ENCODE measurements around the gene RAPGEF3.

The RAPGEF3 gene

DNA sequence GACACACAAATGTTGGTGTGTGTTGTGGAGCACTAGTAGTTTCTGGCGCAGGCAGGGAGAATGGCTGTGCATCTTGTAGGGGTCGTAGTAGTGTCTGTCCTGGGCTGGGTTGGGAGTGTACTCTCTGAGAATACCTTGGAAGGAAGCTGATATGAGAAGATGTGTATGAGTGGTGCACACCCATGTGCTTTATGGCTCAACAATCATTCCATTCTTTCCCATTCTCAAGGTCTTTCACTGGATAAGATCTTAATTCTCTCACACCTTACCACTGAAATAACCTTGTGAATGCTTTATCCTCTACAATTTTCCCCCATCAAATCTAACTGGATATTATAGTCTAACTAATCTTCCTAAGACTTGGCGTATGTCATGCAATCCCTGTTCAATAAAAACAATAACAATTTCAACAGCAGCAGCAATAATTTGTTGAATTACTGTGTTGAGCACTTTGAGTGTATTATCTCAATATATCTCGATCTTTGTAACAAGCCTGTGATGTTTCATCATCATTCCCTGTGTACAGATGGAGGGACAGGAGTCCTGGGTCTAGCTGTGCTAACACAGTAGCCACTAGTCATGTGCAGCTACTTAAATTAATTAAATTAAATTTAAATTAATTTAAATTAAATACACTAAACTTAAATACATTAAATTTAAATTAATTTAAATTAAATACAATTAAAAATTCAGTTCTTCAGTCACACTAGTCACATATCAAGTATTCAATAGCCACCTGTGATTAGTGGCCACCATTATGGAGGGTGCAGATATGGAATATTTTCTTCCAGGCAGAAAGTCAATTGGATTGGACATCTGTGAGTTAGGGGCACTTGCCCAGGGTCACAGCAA, 10.8 kb upstream of the RAPGEF3 start:
- DNase-seq (ENCODE audit: low read depth): no peak
- no peak overlapping the region for H3K4me3 ChIP-seq (ENCODE audit: low read depth, low read length)
- TF ChIP-seq, protein P1, sequence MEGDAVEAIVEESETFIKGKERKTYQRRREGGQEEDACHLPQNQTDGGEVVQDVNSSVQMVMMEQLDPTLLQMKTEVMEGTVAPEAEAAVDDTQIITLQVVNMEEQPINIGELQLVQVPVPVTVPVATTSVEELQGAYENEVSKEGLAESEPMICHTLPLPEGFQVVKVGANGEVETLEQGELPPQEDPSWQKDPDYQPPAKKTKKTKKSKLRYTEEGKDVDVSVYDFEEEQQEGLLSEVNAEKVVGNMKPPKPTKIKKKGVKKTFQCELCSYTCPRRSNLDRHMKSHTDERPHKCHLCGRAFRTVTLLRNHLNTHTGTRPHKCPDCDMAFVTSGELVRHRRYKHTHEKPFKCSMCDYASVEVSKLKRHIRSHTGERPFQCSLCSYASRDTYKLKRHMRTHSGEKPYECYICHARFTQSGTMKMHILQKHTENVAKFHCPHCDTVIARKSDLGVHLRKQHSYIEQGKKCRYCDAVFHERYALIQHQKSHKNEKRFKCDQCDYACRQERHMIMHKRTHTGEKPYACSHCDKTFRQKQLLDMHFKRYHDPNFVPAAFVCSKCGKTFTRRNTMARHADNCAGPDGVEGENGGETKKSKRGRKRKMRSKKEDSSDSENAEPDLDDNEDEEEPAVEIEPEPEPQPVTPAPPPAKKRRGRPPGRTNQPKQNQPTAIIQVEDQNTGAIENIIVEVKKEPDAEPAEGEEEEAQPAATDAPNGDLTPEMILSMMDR (IDR thresholded peaks at IDR 0.05; ENCODE audit: low read depth, low read length, missing control alignments): no peak
- in situ Hi-C loops (cut with HindIII; ENCODE audit: low sequenced_read_pairs): loop anchor here (10.0 kb wide), 1 partner anchor 55 kb away; no protein-coding TSS in a partner anchor

DNA sequence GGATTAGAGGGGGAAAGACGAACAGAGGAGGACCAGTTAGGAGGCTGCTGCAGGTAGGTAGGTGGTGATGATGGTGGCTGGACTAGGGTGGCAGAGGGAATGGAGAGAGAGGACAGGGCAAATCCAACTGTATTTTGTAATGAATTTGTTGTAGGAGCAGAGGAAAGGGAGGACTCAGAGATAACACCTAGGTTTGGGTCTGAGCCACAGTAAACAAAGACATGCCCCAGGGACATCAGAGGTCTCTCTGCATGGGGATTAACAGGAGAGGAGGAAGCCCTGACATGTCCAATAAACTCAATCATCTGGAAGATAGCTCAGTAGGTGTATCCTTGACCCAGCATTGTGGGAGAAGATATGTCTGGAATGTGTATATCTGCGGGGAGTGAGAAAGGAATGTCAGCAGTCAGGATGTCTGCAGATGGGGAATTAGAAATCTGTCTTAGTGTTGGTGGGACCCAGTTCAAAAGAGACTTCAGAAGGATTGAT, 9.7 kb upstream of the RAPGEF3 start:
- DNase-seq (ENCODE audit: low read depth): peak; percentile 27
- TF ChIP-seq, protein P1 (IDR thresholded peaks at IDR 0.05; ENCODE audit: low read depth, low read length, missing control alignments): no peak
- H3K4me3 ChIP-seq (ENCODE audit: low read depth, low read length): no peak overlapping the region
- in situ Hi-C loops (cut with HindIII; ENCODE audit: low sequenced_read_pairs): no loop called here

DNA sequence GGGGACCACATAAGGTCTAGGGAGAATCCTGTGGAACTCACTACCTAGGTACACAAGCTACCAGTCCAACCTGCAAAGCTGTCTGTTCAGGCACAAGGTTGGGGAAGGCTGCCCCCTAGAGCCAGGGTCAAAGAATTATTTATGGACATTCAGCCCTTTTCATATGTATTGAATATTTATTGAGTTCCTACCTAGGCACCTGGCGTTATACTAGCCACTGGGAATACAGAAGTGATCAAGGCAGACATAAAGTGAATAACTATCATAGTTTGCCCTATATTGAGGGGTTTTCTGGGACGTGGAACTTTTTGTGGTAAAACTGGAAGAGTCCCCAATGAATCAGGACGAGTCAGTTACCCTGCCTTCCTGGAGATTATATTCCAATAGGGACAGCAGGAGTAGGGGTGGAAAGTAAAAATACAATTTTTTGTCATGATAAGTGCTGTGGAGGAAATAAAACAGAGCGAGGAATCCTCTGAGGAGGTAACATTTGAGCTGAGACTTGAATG, 8.6 kb upstream of the RAPGEF3 start:
- in situ Hi-C loops (cut with HindIII; ENCODE audit: low sequenced_read_pairs): no loop called here
- H3K4me3 ChIP-seq (ENCODE audit: low read depth, low read length): no peak overlapping the region
- TF ChIP-seq, protein P1 (IDR thresholded peaks at IDR 0.05; ENCODE audit: low read depth, low read length, missing control alignments): peak; percentile 44
- no peak for DNase-seq (ENCODE audit: low read depth)

DNA sequence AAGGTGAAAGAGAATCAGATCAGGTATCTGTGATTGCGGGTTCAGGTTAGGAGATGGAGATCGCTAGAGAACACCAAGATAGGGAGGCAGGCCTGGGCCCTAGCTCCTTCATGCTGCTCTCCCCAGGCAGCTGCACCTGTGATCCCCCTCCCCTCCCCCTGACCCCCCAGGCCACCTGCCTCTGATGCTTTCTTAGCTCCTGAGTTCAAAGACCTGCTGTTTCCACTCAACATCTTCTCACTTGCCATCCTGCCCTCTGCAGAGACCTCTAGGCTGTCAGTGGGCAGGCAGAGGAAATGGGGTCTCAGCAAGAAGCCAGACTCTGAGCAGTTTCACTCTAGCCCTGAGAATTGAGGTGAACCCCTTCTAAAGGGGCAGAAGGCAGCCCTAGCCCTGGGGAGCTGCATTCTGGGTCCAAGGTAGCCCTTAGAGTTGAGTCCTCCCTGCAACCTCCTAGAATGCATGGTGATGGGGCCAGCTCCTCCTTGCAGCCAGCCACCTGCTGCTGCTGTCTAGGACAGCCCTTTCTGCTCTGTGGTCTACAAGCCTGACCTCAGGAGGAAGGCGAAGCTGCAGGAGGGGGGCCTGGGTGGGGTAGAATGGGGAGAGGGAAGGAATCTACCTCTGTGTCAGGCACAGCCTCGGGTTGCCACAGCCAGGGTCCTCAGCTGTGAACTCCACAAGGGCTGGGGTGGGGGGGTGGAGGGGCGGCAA, 8.0 kb upstream of the RAPGEF3 start:
- H3K4me3 ChIP-seq (ENCODE audit: low read depth, low read length): no peak overlapping the region
- in situ Hi-C loops (cut with HindIII; ENCODE audit: low sequenced_read_pairs): no loop called here
- TF ChIP-seq, protein P1 (IDR thresholded peaks at IDR 0.05; ENCODE audit: low read depth, low read length, missing control alignments): no peak
- DNase-seq (ENCODE audit: low read depth): no peak

DNA sequence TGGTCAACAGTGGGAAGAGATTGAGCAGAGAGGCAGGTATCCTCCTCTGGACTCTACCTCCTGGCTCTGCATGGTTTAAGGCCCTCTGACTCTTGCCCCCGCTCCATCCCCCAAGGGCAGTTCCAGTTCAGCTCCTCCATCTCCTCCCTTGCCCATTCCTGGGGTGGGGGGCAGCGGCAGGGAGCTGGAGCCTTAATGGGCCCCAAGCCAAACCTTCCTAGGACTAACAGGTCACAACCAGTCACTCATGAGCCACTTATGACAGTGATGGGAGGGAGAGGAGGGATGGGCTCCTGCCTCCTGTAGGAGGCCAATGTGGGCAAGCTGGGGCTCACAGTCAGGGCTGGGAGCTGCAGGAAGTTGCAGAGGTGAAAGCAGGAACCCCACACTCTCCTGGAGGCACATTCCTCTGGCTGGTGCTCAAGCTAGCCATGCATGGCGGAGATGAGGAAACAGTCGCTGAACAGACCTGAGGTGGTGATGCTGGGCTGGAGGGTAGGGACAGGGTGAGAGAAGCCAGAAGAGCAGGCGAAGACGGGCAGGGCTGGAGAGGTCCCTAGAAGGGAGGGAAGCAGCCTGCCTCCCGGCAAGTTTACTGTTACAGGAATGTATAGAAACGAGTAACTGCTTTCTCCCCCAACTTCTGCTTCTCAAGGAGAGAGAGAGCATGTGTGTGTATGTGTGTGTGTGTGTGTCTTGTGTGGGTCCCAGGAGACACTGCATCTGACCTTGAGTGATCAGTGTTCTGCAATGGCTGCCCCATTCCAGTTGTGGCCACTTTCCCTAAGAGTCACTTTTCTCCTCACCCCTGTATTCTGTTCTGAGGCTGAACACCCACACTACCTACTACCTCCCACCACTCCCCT, 5.0 kb upstream of the RAPGEF3 start:
- no peak overlapping the region for H3K4me3 ChIP-seq (ENCODE audit: low read depth, low read length)
- in situ Hi-C loops (cut with HindIII; ENCODE audit: low sequenced_read_pairs): no loop called here
- TF ChIP-seq, protein P1 (IDR thresholded peaks at IDR 0.05; ENCODE audit: low read depth, low read length, missing control alignments): no peak
- no peak for DNase-seq (ENCODE audit: low read depth)

Measured in astrocyte of the cerebellum (primary cell).